Endothelial cell (in vitro differentiated cells): ENCODE measurements around the gene PGAM2. TPM values are rescaled to one million over a fixed set of nuclear protein-coding genes. Genes with fewer than 3 reads are reported as not detected.

Experiments
- DNase-seq: peaks from one replicate; pipeline ENCODE4 v3.0.0; 2021; ENCODE audit warnings: low spot score
- H3K27ac Mint-ChIP-seq: one replicate; pipeline ENCODE4 v1.8.0; 2021; ENCODE audit warnings: mixed read lengths, inconsistent platforms; ENCODE audit not compliant: unreplicated experiment
- H3K27me3 Mint-ChIP-seq: one replicate; pipeline ENCODE4 v1.8.0; 2021; ENCODE audit warnings: mild to moderate bottlenecking, moderate library complexity, mixed read lengths, inconsistent platforms; ENCODE audit not compliant: unreplicated experiment
- H3K36me3 Mint-ChIP-seq: one replicate; pipeline ENCODE4 v1.8.0; 2021; ENCODE audit warnings: mild to moderate bottlenecking, low read depth, mixed read lengths, inconsistent platforms; ENCODE audit not compliant: unreplicated experiment
- H3K4me1 Mint-ChIP-seq: one replicate; pipeline ENCODE4 v1.8.0; 2021; ENCODE audit warnings: mild to moderate bottlenecking, mixed read lengths, inconsistent platforms; ENCODE audit not compliant: unreplicated experiment
- H3K4me3 Mint-ChIP-seq: one replicate; pipeline ENCODE4 v1.8.0; 2021; ENCODE audit warnings: mild to moderate bottlenecking, mixed read lengths, inconsistent platforms; ENCODE audit not compliant: unreplicated experiment
- H3K9me3 Mint-ChIP-seq: one replicate; pipeline ENCODE4 v1.8.0; 2021; ENCODE audit warnings: mixed read lengths, inconsistent platforms; ENCODE audit not compliant: unreplicated experiment
- total RNA-seq: library from RNA; stranded (reverse); fragmentation: NEBNext Ultra II Directional; extraction: Animal tissue kit (Norgen Biotek cat#: 25700); gene quantifications from one replicate; pipeline ENCODE4 v1.2.1, GENCODE V29; 2021; ENCODE audit not compliant: unreplicated experiment
- TF ChIP-seq, protein P1 (sequence below): fragments of 200-600 bp; sonication (generic); IDR thresholded peaks from one replicate; pipeline ENCODE4 v1.5.0; 2021; ENCODE audit warnings: antibody characterized with exemption; ENCODE audit not compliant: unreplicated experiment

Gene PGAM2
- total RNA-seq, 1 donor from 2014 or later, result not detected

DNA sequence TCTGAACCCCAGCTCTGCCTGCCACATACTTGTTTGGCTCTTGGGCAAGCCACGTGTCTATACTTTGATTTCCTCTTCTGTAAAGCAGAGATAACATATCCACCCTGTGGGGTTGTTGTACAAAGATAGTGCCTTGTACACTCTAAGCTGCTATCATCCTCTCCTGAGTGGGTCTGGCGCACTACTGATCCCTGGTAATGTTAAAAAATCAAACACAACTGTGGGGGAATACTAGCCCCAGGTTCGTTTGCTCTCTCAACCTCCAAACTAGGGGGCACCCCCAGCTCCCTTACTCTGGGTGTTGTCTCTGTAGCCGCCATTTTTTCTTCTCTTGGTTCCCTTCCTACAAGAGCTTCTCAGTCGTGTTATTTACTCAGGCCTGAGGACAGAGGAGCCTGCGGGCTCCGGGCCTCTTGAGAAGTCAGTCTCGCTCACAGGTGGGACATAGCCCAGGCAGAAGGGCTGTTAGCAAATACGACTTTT, 15.9 kb upstream of the PGAM2 start:
- DNase-seq, result no peak
- H3K36me3 Mint-ChIP-seq, result peaks cover 17% of the 10 kb centered on the region
- H3K4me3 Mint-ChIP-seq, result peak overlapping the region; percentile 4
- no peaks in the 10 kb centered on the region for H3K9me3 Mint-ChIP-seq
- no peak overlapping the region for H3K27ac Mint-ChIP-seq
- peaks cover 9% of the 10 kb centered on the region for H3K27me3 Mint-ChIP-seq
- TF ChIP-seq, protein P1, sequence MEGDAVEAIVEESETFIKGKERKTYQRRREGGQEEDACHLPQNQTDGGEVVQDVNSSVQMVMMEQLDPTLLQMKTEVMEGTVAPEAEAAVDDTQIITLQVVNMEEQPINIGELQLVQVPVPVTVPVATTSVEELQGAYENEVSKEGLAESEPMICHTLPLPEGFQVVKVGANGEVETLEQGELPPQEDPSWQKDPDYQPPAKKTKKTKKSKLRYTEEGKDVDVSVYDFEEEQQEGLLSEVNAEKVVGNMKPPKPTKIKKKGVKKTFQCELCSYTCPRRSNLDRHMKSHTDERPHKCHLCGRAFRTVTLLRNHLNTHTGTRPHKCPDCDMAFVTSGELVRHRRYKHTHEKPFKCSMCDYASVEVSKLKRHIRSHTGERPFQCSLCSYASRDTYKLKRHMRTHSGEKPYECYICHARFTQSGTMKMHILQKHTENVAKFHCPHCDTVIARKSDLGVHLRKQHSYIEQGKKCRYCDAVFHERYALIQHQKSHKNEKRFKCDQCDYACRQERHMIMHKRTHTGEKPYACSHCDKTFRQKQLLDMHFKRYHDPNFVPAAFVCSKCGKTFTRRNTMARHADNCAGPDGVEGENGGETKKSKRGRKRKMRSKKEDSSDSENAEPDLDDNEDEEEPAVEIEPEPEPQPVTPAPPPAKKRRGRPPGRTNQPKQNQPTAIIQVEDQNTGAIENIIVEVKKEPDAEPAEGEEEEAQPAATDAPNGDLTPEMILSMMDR, result no peak
- H3K4me1 Mint-ChIP-seq, result peaks cover 4% of the 10 kb centered on the region

DNA sequence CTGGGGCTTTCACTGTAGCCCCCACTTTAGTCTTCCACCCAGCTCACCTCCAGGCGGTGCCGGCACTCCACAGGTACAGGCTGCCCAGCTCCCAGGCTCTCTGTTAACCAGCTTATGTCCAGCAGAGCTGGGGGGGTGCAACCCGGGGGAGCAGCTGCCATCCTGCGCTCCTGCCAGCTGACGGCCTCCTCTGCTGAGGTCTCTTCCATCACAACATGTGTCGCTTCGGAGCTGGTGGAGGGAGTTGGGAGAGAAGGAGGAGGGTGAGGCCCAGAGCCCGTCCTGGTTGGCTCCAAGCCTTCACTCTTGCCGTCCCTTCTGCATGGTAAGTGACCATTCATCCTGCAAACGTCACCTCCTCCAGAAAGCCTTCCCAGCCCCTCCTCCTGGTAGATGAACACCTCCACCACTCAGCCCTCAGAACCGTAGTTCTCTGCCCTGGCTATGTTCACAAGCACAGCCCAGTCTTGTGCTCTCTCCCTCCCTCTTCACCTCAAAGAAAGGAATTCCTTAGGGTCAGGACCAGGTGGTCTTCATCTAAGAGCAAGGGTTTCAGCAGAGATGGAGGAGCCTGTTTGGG, 15.4 kb upstream of the PGAM2 start:
- Mint-ChIP-seq H3K4me3 (peak overlapping the region; percentile 4), H3K9me3 (no peaks in the 10 kb centered on the region)

DNA sequence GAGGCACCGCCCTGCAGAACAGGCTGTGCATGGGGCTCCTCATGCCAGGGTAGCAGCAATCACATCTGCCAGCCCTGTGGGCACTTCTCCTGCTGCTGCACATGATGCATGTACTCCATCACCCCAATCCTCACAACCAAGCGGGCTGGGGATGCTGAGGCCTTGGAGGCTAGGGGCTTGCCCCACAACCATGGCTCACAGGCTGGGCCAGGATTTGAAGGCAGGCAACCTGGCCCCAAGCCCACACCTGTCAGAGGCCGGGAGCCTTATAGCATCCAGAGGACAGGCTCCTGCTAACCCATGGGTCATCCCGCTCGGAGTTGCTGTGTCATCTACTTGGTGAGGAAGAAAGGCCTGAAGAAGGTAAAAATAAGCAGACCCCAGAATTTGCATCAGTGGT, 14.8 kb upstream of the PGAM2 start:
- TF ChIP-seq, protein P1, result no peak
- no peak overlapping the region for H3K4me3 Mint-ChIP-seq
- DNase-seq, result no peak
- H3K27ac Mint-ChIP-seq, result no peak overlapping the region
- peaks cover 17% of the 10 kb centered on the region for H3K36me3 Mint-ChIP-seq
- H3K4me1 Mint-ChIP-seq, result peaks cover 4% of the 10 kb centered on the region
- H3K9me3 Mint-ChIP-seq, result no peaks in the 10 kb centered on the region
- H3K27me3 Mint-ChIP-seq, result peaks cover 5% of the 10 kb centered on the region

More for the DNA sequence above, 15.4 kb upstream of the PGAM2 start:
- peaks cover 17% of the 10 kb centered on the region for H3K36me3 Mint-ChIP-seq
- peaks cover 9% of the 10 kb centered on the region for H3K27me3 Mint-ChIP-seq
- TF ChIP-seq, protein P1, result no peak
- no peak for DNase-seq
- no peak overlapping the region for H3K27ac Mint-ChIP-seq
- peaks cover 4% of the 10 kb centered on the region for H3K4me1 Mint-ChIP-seq

DNA sequence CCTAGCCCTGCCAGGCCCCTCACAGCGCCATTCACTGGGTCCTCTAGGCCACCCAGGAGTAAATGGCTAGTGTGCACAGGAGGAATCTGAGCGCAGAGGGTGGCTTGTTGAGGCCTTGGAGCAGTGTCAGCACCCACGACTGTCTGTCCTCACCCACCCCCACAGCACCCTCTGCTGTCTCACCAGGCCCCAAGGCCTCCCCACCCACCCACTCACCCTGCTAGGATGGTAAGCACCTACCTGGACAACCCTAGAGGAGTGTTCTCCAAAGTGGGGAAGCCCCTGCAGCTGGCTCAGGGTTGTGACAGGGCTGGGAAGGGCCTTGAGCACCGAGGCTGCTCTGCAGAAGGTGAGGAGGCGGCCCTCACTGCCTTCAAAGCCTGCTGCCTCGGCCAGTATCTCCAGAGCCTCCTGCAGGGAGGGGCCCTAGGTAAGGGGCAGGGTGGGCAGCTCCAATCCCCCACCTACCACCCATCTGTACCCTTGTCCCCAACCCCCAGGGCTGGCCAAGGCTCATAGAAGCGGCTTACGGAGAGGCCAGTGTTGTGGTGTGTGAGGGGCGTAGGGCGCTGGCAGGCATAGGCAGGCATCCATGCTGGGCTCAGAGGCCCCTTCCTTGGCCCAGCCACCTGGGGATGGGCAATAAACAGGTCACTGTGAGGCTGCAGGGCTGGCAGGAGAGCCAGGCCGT, 14.1 kb upstream of the PGAM2 start:
- Mint-ChIP-seq H3K4me3 (no peak overlapping the region), H3K4me1 (peaks cover 4% of the 10 kb centered on the region), H3K9me3 (no peaks in the 10 kb centered on the region), H3K27me3 (peaks cover 5% of the 10 kb centered on the region), H3K27ac (no peak overlapping the region), H3K36me3 (peaks cover 17% of the 10 kb centered on the region)
- TF ChIP-seq, protein P1, result no peak
- no peak for DNase-seq

DNA sequence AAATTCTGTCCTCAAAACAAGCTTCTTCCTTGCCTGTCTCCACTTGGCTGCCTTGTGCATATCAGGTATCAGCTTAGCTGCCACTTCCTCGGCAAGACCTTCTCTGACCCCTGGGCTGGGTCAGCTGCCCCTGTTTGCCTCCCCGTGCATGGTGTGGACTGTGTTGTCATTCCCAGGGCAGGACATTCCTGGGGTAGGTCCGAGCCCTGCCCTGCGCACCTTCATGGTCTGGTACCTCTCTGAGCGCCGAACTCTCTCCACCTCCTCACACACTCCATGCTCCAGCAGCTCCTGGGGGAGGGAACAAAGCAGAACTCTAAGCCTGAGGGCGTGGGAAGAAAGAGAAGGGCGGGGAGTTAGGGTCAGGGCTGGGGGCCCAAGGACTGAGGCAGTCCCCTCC, 13.2 kb upstream of the PGAM2 start:
- H3K4me3 Mint-ChIP-seq, result no peak overlapping the region
- H3K9me3 Mint-ChIP-seq, result no peaks in the 10 kb centered on the region
- peaks cover 5% of the 10 kb centered on the region for H3K27me3 Mint-ChIP-seq
- TF ChIP-seq, protein P1, result no peak
- peaks cover 4% of the 10 kb centered on the region for H3K4me1 Mint-ChIP-seq
- H3K27ac Mint-ChIP-seq, result no peak overlapping the region
- DNase-seq, result no peak
- H3K36me3 Mint-ChIP-seq, result peaks cover 17% of the 10 kb centered on the region
